Measurements from ENCODE around the gene VIL1.

DNA sequence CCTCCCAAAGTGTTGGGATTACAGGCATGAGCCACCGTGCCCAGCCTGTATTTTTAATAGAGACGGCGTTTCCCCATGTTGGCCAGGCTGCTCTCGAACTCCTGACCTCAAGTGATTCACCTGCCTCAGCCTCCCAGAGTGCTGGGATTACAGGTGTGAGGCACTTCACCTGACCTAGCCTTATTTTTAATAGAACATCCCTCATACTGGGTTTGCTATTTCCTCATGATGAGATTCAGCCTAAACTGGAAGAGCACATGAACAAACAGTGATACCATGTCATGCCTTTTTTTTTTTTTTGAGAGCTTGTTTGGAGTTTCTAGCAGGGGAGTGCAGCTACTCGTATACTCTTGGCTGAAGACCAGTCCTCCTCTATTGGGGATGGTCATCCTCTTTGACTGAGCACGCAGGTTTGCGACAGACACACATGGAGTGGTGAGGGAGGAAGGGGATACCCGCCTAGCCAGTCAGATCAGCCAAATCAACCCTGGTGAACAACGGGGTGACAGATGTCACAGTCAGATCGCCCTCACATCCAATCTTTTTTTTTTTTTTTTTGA lies 81.7 kb downstream of the VIL1 start:
- TF ChIP-seq L3MBTL2 (conservative IDR thresholded peaks at IDR 0.05), result no peak
- TF ChIP-seq FOXK2 (IDR thresholded peaks at IDR 0.05), result no peak
- no peak for TF ChIP-seq PKNOX1 (IDR thresholded peaks at IDR 0.05)

Measured in HEK293T (cell line).